OCI-LY3 (cell line): ENCODE data around the gene CYB561A3.

ENCODE experiments used
- EZH2phosphoT487 ChIP-seq: fragments of 200-600 bp; shearing (Covaris generic); IDR thresholded peaks from 2 replicates; pipeline ENCODE4 v1.6.1; 2018; ENCODE audit warnings: antibody characterized with exemption, mixed run types, low read depth
- TF ChIP-seq, protein P1 (sequence below): fragments of 200-600, 300-600 bp; sonication (generic); IDR thresholded peaks from 2 replicates; pipeline ENCODE4 v1.5.1; 2014; ENCODE audit warnings: antibody characterized with exemption, low read length, low read depth

DNA sequence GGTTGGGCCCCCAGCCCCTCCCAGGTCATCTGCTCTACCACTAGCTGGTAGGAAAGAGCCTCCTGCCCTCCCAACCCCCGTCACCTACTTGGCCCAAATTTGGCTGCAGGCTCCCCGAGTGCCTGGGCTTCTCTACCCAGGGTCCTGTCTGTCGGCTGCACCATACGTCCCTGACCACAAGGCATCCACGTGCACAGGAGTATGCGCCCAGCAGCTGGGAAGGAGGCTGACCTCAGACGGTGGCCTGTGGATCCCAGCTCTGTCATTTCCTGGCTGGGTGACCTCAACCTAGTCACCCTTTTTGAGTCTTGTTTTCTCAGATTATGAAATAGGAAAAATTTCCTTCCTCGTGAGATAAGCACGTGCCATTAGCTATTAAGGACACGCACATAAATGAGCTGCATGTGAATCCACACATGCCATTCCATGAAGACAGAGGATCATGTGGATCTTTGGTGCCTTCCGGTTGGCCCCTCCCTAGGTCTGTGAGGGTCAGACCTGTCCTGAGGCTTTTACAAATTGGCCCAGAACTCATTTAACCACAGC lies 13.7 kb downstream of the CYB561A3 start:
- TF ChIP-seq, protein P1, sequence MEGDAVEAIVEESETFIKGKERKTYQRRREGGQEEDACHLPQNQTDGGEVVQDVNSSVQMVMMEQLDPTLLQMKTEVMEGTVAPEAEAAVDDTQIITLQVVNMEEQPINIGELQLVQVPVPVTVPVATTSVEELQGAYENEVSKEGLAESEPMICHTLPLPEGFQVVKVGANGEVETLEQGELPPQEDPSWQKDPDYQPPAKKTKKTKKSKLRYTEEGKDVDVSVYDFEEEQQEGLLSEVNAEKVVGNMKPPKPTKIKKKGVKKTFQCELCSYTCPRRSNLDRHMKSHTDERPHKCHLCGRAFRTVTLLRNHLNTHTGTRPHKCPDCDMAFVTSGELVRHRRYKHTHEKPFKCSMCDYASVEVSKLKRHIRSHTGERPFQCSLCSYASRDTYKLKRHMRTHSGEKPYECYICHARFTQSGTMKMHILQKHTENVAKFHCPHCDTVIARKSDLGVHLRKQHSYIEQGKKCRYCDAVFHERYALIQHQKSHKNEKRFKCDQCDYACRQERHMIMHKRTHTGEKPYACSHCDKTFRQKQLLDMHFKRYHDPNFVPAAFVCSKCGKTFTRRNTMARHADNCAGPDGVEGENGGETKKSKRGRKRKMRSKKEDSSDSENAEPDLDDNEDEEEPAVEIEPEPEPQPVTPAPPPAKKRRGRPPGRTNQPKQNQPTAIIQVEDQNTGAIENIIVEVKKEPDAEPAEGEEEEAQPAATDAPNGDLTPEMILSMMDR = no peak
- no peak for TF ChIP-seq EZH2phosphoT487
